SIG-M5 (cell line): Measurements from ENCODE around the gene C11orf71.

Experiments used
- DNase-seq: peaks from one replicate; lab custom pipeline; 2025; lab: John Stamatoyannopoulos, UW

The C11orf71 gene

GRCh38 chr11:114399490-114400215 lies 658 bp downstream of the C11orf71 start:
- no peak for DNase-seq

- no peak for DNase-seq
Measured at GRCh38 chr11:114398303-114398920, 1.9 kb downstream of the C11orf71 start.

DNA sequence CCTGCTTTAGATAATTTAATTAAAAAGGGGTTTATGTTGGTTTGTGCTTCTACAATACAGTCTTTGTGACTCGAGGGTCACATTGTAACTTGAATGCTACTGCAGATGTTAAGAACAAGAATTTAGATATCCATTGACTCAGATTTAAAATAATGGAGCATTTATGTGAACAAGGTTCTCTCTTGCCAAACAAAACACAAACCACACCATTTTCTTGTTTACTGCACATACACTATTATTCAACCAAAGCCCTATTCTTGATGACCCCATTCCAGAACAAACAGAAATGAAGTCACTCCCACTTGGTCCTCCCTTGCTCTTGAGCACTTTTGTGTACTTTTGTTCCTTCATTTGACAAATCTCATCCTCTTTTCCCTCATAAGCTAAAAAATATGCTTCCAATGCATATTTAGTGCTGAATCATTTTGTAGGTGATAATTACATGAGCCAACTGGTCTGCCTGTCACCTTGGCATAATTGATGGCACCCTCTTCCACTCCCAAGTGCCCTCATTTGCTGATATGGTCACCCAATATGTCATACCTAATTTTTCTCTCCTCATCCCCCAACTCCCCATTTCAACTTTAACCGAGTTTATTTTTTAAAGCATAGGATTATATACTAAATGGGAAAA lies 2.8 kb downstream of the C11orf71 start:
- no peak for DNase-seq

GRCh38 chr11:114396916-114397315 lies 3.4 kb downstream of the C11orf71 start:
- DNase-seq, result no peak

DNA sequence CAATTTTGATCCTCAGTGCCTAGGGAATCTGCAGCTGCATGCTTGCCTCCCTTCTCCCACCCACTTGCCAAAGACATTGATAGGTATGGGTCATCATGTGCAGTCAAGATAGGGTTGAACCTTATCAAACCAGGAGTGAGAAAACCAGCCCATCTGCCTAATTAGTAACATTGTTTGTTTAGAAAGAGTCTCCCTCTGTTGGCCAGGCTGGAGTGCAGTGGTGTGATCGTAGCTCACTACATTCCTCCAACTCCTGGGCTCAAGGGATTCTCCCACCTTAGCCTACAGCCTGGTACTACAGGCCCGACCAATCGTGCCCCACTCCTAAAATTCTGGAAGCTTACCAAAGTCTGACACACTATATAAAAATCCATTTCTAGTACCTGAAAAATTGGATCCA lies 4.6 kb downstream of the C11orf71 start:
- no peak for DNase-seq

DNA sequence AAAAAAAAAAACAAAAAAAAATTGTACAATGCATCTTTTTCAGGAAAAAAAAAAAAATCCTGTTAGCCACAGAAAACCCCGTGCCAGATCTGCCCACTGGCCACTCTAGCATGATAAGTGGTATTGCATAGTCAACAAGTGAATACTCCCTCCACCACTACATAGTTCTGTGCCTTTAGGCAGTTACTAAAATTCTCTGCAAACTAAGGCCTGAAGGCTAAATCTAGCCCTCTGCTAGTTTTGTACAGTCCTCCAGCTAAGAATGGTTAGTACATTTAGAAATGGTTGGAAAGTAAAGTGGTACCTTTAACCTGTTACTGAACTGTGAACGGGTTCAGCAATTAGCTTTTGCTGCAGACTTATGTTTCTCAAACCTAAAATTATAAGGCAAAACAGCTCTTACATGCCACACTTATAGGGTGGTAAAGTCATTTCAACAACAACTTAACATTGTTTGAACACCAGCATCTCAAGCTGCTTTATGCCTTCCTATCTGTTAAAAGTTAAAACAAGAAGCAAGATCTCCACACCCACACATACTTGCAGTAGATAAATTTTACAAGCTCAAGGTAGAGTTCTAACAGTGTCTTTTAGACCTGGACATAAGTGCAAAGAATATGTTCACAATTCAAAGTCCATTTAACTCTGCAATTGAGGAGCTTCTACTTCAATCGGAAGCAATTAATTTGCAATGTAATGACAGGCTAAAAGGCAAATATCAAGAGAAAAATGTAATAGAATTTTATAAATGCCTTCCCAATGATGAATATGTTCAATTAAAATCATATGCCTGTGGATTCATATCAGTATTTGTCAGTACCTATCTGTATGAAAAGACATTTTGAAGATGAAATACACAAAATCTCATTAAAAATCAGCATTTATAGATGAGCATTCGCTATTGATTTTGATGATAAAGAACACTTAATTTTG lies 7.3 kb downstream of the C11orf71 start:
- no peak for DNase-seq

DNA sequence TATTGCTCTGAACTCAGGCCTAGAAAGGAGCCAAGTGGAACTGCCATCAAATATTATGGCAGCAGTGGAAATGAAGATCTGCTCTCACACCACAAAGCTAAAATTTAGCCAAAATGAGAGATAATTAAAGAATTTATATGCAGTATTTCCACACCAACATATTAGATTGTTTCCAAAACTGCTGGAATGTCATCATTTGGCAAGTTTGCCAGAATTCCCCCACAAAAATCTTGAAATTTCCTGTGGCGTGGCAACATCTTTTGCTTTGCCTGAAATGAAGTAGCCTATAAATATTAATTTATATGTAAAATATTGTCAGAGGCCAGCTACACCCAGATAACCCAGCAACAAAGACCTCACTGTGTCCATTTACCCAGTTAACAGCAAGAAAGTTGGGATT lies 13.8 kb downstream of the C11orf71 start:
- DNase-seq, result no peak

- DNase-seq, result no peak
Measured at GRCh38 chr11:114386131-114386530, 14.2 kb downstream of the C11orf71 start.

DNA sequence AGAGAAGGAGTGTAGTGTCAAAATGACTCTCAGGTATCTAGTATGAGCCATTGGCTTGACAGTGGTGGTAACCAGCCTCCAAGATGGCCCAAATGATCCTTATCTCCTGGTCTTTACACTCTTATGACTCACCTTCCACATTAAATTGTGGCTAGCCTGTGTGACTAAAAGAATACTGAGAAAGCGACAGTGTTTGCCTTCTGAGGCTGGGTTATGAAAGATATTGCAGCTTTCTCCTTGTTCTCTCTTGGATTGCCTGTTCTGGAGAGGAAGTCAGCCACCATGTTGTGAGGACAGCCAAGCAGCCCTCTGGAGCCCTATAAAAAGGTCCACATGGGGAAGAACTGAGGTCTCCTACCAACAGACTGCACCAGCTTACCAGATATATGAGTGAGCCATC lies 15.8 kb downstream of the C11orf71 start:
- no peak for DNase-seq

DNA sequence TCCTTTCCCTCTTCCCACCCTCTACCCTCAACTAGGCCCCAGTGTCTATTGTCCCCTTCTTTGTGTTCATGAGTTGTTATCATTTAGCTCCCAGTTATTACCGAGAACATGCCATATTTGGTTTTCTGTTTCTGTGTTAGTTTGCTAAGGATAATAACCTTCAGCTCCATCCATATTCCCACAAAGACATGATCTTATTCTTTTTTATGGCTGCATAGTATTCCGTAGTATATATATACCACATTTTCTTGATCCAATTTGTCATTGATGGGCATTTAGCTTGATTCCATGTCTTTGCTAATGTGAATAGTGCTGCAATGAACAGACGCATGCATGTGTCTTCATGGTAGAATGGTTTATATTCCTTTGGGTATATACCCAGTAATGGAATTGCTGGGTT lies 17.8 kb downstream of the C11orf71 start:
- no peak for DNase-seq

DNA sequence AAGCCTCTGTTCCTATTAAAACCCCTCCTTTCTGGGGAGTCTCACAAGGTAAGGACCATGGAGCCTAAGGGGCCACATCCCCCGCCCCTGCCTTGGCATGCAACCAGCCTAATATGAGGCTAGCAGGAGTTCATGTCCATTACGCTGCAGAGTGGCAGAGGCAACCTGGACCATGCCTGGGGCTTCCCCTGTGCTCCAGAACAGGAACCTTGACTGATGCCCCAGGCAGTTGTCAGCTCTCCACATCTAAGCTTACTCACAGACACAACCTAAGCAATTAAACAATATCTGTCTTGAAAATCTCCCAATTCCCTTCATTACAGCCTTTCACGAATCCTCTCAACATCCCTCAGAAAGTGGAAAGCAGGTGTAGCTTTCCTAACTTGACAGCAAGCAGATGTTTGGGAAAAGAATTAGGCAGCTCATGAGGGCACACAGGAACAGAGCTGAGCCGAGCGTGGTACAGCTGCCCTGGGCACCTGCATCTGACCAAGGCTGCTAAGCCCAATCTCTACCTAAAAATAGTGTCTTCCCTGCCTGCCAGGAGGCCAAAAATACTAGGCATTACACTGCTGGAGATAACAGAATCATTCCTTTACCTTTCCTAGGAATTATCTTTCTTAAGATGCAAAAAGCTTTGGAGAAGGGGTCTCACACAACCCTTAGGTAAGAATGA lies 20.8 kb downstream of the C11orf71 start:
- no peak for DNase-seq

- DNase-seq, result no peak
Measured at GRCh38 chr11:114377612-114378267, 22.6 kb downstream of the C11orf71 start.

GRCh38 chr11:114375052-114375451 lies 25.3 kb downstream of the C11orf71 start:
- DNase-seq, result no peak

DNA sequence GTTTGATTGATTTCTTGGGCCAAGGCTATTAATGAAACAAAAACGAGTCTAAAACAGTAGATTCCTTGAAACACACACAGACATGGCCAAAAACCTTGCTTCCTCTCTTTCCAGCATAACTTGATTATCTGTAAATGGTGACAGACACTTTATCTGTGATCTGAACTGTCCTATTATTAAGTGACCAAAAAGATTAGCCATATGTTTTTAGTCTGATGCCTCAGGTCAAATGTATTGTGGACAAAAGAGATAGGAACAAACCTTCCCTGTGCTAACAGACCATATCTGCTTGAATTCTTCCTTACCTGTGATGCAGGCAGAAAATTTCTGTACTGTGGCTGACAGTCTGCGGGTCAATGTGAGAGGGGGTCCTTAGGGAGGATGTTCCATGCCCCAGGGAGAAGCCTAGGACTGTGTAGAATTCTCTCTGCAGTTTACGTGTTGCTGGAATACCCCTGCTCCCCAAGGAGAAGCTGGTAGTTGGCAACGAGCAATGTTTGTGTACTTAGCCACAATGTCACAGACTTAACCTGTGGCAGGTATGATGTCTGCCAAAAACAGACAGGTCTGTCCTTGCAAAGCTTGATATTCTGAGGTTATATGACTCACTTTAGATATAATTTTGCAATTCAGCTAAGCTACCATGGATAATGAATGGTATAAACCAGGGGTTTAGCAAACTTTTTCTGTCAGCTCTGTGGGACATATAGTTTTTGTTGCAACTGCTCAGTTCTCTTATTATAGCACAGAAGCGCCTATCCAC lies 31.2 kb downstream of the C11orf71 start:
- DNase-seq, result no peak

GRCh38 chr11:114367244-114367957 lies 32.9 kb downstream of the C11orf71 start:
- DNase-seq, result no peak

DNA sequence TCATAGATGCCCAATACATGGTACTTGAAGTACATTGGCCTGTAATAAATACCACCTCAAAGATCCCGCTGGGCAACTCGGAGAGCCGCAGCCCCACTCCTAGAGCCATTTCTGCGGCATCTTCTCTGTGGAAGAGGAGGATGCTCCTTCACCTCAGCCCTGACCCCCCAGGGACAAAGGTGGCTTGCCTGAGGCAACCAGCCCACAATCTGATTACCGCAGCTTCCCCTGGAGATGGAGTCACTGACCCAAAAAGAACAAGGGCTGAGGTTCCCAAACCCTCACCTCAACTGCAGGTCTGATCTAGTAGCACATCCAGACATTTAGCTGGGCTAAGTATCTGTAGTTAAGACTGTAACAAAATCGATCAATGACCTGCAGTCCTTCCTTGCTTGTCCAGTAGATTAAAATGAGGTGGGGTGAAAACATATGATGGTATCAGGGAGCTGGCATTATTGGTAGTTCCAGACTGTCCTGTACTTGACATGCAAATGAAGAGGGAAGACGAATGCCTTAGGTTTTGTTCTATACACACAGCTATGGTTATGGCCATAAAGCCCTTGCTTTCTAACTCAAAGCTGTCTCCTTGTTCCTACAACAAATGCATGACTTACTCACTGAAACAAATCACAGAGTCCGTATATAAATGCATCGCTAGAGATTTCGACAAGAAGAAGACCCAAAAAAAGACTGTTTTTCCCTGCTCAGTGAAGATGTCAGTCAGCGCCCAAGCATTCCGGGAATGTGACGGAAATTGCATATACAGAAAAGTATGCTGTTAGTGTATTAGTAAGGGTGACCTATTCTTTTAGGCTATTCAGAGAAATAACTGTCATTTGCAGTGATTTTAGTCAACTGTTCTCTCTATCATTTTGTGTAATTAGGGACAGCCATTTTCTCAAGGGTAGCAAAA lies 33.7 kb downstream of the C11orf71 start:
- no peak for DNase-seq

GRCh38 chr11:114362958-114363357 lies 37.4 kb downstream of the C11orf71 start:
- DNase-seq, result no peak

- no peak for DNase-seq
Measured at GRCh38 chr11:114362326-114362725, 38.0 kb downstream of the C11orf71 start.

DNA sequence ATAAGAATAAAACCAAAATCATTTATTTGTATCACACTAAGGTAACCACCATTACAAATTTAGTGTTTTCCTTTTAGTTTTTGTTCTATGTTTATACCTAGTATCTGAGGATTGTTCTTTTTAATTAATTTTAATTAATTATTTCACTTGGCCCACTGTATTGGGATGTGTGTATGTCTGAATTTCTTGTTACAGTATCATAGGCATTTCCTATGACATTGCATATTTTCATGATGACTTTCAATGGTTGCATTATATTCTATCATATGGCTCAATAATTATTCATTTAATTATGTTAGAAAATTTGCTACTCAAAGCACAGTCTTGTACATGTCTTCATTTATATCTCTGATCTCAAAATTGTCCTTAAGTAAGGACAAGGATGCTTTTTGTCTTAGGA lies 41.0 kb downstream of the C11orf71 start:
- no peak for DNase-seq
